Daoy (cell line): Measurements from ENCODE around the gene MROH7. TPM values are rescaled to one million over a fixed set of nuclear protein-coding genes. Genes with fewer than 3 reads are reported as not detected.

Experiments used
- DNase-seq: peaks from one replicate; pipeline ENCODE4 v3.0.0-alpha.2; 2015; ENCODE audit warnings: low read depth
- total RNA-seq: library from RNA; depleted of rRNA; stranded (reverse); fragments of >200 nt; shearing (Covaris generic); gene quantifications from 2 replicates; pipeline ENCODE4 v1.2.3, GENCODE V29; 2014; rRNA removed

The MROH7 gene
- total RNA-seq, 1 experiment from 2014 or later: not detected

DNA sequence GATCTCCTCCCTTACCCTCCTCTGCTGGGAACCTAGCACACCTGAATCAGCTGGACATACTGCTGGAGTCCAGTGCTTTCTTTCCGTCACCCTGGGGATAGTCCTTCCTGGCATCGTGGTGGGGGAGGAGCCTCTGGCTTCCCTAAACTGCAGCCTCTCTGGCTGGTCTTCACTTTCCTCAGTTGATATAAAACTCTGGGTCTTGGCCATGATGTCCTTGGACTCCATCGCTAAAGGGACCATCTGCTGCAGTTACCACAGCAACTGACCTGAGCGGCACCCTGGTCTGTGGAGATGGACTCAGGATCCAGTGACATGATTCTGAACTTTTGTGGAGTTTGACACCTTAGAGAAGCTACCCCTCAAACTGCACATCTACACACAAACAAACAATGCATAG is 99.9 kb downstream of the MROH7 start:
- DNase-seq: no peak

GRCh38 chr1:54742282-54742681 is 100.7 kb downstream of the MROH7 start:
- DNase-seq: no peak

DNA sequence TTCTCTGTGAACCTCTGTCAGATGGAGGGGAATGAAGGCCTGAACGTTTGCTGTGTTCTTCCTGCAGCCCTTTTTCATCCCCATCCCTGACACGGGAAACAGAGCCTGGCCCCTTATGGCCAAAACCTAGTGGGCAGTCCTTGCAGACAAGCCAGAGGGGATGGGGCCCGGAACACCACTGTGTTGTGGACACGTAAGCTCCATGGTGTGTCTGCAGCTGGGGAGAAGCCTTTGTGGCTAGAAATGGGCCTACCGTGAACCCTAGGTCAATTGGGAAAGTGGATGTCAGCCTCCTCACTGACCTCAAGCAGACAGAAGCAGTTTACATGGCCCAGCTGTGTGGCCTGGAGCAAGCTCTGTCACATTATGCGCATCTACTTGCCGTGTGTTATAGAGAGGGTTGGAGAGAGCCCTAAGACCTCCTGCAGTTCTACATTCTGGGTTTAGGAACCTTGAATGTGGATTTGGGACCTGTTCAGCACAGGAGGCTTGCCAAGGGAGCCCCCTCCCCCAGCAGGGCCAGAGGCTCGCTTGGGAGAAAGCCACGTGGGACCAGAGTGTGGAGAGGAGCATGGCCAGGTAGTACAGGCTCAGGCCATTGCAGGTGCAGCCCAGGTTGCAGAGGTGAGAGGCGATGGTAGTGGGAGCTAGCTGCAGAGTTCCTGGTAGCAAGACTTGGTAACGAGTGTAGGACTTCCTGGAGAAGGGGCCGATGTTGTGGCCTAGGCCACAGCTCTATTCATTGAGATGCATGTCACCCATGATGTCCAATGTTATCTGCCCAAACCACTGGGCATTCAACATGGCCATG is 102.0 kb downstream of the MROH7 start:
- DNase-seq: no peak

- DNase-seq: no peak
These were observed 103.1 kb downstream of the MROH7 start for GRCh38 chr1:54744696-54745095.

- DNase-seq: no peak
These were observed 103.7 kb downstream of the MROH7 start for GRCh38 chr1:54745274-54745673.

DNA sequence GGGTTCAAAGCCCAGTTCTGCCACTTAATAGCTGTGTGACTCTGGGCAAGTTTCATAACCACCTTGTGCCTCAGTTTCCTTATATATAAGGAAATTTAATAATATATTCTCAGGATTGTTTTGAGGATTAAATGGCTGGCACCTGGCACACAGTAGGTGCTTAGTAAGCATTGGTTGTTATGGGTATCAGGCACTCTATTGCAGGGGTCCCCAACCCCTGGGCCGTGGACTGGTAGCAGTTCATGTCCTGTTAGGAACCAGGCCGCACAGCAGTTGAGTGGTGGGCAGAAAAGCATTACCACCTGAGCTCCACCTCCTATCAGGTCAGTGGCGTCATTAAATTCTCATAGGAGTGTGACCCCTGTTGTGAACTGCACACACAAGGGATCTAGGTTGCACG is 104.3 kb downstream of the MROH7 start:
- DNase-seq: no peak

DNA sequence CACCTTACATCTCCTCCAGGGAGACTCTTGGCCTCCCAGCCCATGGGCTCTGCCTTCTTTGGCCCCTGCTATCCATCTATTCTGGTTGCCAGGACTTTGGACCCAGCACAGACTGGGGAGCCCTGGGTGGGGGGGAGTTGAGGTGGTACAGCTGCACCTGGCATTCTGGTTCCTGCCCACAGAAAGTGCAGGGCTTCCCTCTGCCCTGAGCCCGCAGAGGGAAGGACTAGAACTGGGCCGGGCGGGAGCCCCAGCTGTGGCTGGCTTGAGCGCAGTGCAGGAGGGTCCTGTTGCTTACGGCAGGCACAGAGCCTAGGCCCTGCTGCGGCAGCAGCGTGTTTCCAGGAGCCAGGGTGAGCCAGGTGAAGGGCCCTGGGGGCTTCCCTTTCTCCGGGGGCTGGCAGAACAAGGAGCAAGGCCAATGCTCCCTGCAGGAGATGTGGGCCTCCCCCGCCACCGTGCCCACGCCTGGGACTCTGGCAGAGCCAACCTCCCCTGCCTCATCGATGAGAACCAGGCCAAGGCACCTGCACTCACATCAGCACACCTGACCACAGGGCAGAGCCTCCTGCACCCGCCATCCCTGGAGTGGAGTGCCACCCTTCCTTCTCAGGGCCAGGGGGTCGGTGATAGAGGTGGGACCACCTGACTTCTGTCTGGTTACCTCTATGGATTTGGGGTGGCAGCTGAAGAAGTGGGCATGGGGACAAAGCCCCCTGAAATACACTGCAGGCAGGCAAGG is 106.7 kb downstream of the MROH7 start:
- DNase-seq: no peak

GRCh38 chr1:54750596-54750995 is 109.0 kb downstream of the MROH7 start:
- DNase-seq: no peak

- DNase-seq: no peak
These were observed 109.8 kb downstream of the MROH7 start for GRCh38 chr1:54751426-54751825.

- no peak for DNase-seq
These were observed 112.5 kb downstream of the MROH7 start for GRCh38 chr1:54754045-54754444.

GRCh38 chr1:54754486-54755285 is 113.1 kb downstream of the MROH7 start:
- no peak for DNase-seq

- DNase-seq: no peak
These were observed 116.2 kb downstream of the MROH7 start for GRCh38 chr1:54757833-54758232.

GRCh38 chr1:54758678-54759348 is 117.2 kb downstream of the MROH7 start:
- no peak for DNase-seq

Other genes with a start within 250 kb of the MROH7 start
- gene SSBP3, start 235.4 kb upstream of the MROH7 start, total RNA-seq: 20.8 and 21.2 TPM in 2 replicates
- gene ACOT11, start 93.6 kb upstream of the MROH7 start, total RNA-seq: 1.3 and 1.4 TPM in 2 replicates
- gene FAM151A, start 18.3 kb upstream of the MROH7 start, total RNA-seq: not detected in 2 replicates
- gene TTC4, start 74.1 kb downstream of the MROH7 start, total RNA-seq: 64.8 and 75.8 TPM in 2 replicates
- 5.8 and 7.3 TPM in 2 replicates for gene PARS2, start 122.7 kb downstream of the MROH7 start, total RNA-seq
- not detected in 2 replicates for gene TTC22, start 159.5 kb downstream of the MROH7 start, total RNA-seq
- gene DHCR24, start 245.4 kb downstream of the MROH7 start, total RNA-seq: 91.9 and 121 TPM in 2 replicates